Activated naive CD8-positive, alpha-beta T cell (primary cell): ENCODE measurements around the gene MMP2.

Source experiments
- H3K27ac Mint-ChIP-seq: one replicate; pipeline ENCODE4 v1.8.0; 2021; ENCODE audit warnings: mixed read lengths
- H3K27me3 Mint-ChIP-seq: one replicate; pipeline ENCODE4 v1.8.0; 2021; ENCODE audit warnings: mixed read lengths
- H3K36me3 Mint-ChIP-seq: one replicate; pipeline ENCODE4 v1.8.0; 2021; ENCODE audit warnings: mixed read lengths
- H3K4me1 Mint-ChIP-seq: one replicate; pipeline ENCODE4 v1.8.0; 2021; ENCODE audit warnings: low read depth, mixed read lengths
- H3K4me3 Mint-ChIP-seq: one replicate; pipeline ENCODE4 v1.8.0; 2021; ENCODE audit warnings: mild to moderate bottlenecking, mixed read lengths
- H3K9me3 Mint-ChIP-seq: one replicate; pipeline ENCODE4 v1.8.0; 2021; ENCODE audit warnings: low read depth, mixed read lengths

Gene MMP2

GRCh38 chr16:55542459-55543082 lies 63.6 kb downstream of the MMP2 start:
- Mint-ChIP-seq H3K4me3 (no peak overlapping the region), H3K27ac (no peak overlapping the region), H3K36me3 (no peaks in the 10 kb centered on the region), H3K9me3 (no peaks in the 10 kb centered on the region), H3K4me1 (no peaks in the 10 kb centered on the region), H3K27me3 (peaks cover 2% of the 10 kb centered on the region)

GRCh38 chr16:55543472-55543871 lies 64.5 kb downstream of the MMP2 start:
- no peaks in the 10 kb centered on the region for H3K4me1 Mint-ChIP-seq
- no peaks in the 10 kb centered on the region for H3K9me3 Mint-ChIP-seq
- H3K27ac Mint-ChIP-seq: no peak overlapping the region
- H3K36me3 Mint-ChIP-seq: no peaks in the 10 kb centered on the region
- H3K27me3 Mint-ChIP-seq: peaks cover 2% of the 10 kb centered on the region
- H3K4me3 Mint-ChIP-seq: no peak overlapping the region

GRCh38 chr16:55552621-55553020 lies 73.6 kb downstream of the MMP2 start:
- no peak overlapping the region for H3K27ac Mint-ChIP-seq
- no peaks in the 10 kb centered on the region for H3K36me3 Mint-ChIP-seq
- no peaks in the 10 kb centered on the region for H3K4me1 Mint-ChIP-seq
- H3K4me3 Mint-ChIP-seq: no peak overlapping the region
- H3K9me3 Mint-ChIP-seq: no peaks in the 10 kb centered on the region
- H3K27me3 Mint-ChIP-seq: no peaks in the 10 kb centered on the region

- Mint-ChIP-seq H3K4me1 (no peaks in the 10 kb centered on the region), H3K4me3 (no peak overlapping the region), H3K9me3 (no peaks in the 10 kb centered on the region), H3K27me3 (no peaks in the 10 kb centered on the region), H3K27ac (no peak overlapping the region), H3K36me3 (no peaks in the 10 kb centered on the region)
Measured at GRCh38 chr16:55555436-55555835, 76.4 kb downstream of the MMP2 start.
